Measurements from ENCODE around the gene RBM7. TPM values are rescaled to one million over a fixed set of nuclear protein-coding genes. Genes with fewer than 3 reads are reported as not detected.

The RBM7 gene
- 12.9 and 27.7 TPM in 2 replicates for total RNA-seq

GRCh38 chr11:114400216-114400914, at the start of gene RBM7, which contains the start of gene C11orf71:
TSS of gene RBM7 (plus strand) at chr11:114400666. CDS start at chr11:114400672, 6 bp downstream.
TSS of gene C11orf71 (minus strand) at chr11:114400511. CDS start at chr11:114400331, 180 bp downstream.

GRCh38 chr11:114439229-114440120, 39.0 kb downstream of the RBM7 start, which contains the start of gene REXO2:
TSS of gene REXO2 (plus strand) at chr11:114439467. CDS start at chr11:114439529, 62 bp downstream.

Other genes with a start within 250 kb of the RBM7 start
- 895 and 1,011 TPM in 2 replicates for gene NNMT, start 104.3 kb upstream of the RBM7 start, total RNA-seq
- 3.6 and 3.8 TPM in 2 replicates for gene C11orf71, start 155 bp upstream of the RBM7 start, total RNA-seq
- 128 and 151 TPM in 2 replicates for gene REXO2, start 38.8 kb downstream of the RBM7 start, total RNA-seq
- not detected in 2 replicates for gene NXPE1, start 159.2 kb downstream of the RBM7 start, total RNA-seq
- gene NXPE4, start 195.1 kb downstream of the RBM7 start, total RNA-seq = not detected in 2 replicates

Measured in cardiac ventricle fibroblast (primary cell).